WTC11 (cell line): ENCODE results near the gene ZGLP1. TPM values are rescaled to one million over a fixed set of nuclear protein-coding genes. Genes with fewer than 3 reads are reported as not detected.

Source experiments
- ATAC-seq: fragments of 200-7000 bp; cut with Tn5 transposase; 2 replicates; pipeline ENCODE4 v1.10.0; 2021; ENCODE audit warnings: mild to moderate bottlenecking, moderate library complexity
- CTCF ChIA-PET: fragments of 300-600 bp; sonication (Branson Sonifier 250); formaldehyde crosslinking; loops from one replicate; lab custom pipeline; 2021; ENCODE audit warnings: antibody characterized with exemption; lab: Charles Lee
- POLR2A ChIA-PET: fragments of 350-600 bp; sonication (Branson Sonifier 250); formaldehyde crosslinking; loops from one replicate; lab custom pipeline; 2021; ENCODE audit warnings: antibody characterized with exemption; lab: Charles Lee
- DNase-seq: peaks from one replicate; pipeline ENCODE4 v3.0.0; 2021; ENCODE audit warnings: low spot score
- H3K27ac Mint-ChIP-seq: 2 replicates; pipeline ENCODE4 v1.8.0; 2021; ENCODE audit warnings: mixed read lengths
- H3K27me3 Mint-ChIP-seq: 2 replicates; pipeline ENCODE4 v1.8.0; 2021; ENCODE audit warnings: low read depth, mild to moderate bottlenecking, moderate library complexity, mixed read lengths
- H3K36me3 Mint-ChIP-seq: 2 replicates; pipeline ENCODE4 v1.8.0; 2021; ENCODE audit warnings: mixed read lengths
- H3K4me1 Mint-ChIP-seq: 2 replicates; pipeline ENCODE4 v1.8.0; 2022; ENCODE audit warnings: mixed read lengths
- H3K4me3 Mint-ChIP-seq: 2 replicates; pipeline ENCODE4 v1.8.0; 2021; ENCODE audit warnings: mild to moderate bottlenecking, moderate library complexity, mixed read lengths
- H3K9me3 Mint-ChIP-seq: 2 replicates; pipeline ENCODE4 v1.8.0; 2021; ENCODE audit warnings: mixed read lengths
- CBFB ChIP-seq: sonication (generic); formaldehyde crosslinking; IDR thresholded peaks from 2 replicates; pipeline ENCODE4 v1.8.1; 2022; ENCODE audit warnings: mild to moderate bottlenecking, low read depth, missing genetic modification reagents
- ELF4 ChIP-seq: sonication (generic); formaldehyde crosslinking; IDR thresholded peaks from 2 replicates; pipeline ENCODE4 v1.8.1; 2022; ENCODE audit warnings: low read depth, mild to moderate bottlenecking, moderate library complexity, missing genetic modification reagents
- ETV6 ChIP-seq: sonication (generic); formaldehyde crosslinking; IDR thresholded peaks from 2 replicates; pipeline ENCODE4 v1.8.1; 2022; ENCODE audit warnings: mild to moderate bottlenecking, missing genetic modification reagents
- FOXK1 ChIP-seq: sonication (generic); formaldehyde crosslinking; IDR thresholded peaks from 2 replicates; pipeline ENCODE4 v1.8.0; 2022; ENCODE audit warnings: mild to moderate bottlenecking, moderate library complexity, missing genetic modification reagents
- GABPB1 ChIP-seq: sonication (generic); formaldehyde crosslinking; IDR thresholded peaks from 2 replicates; pipeline ENCODE4 v1.8.1; 2023; ENCODE audit warnings: mild to moderate bottlenecking, missing genetic modification reagents
- NR3C1 ChIP-seq: sonication (generic); formaldehyde crosslinking; conservative IDR thresholded peaks from 2 replicates; pipeline ENCODE4 v1.8.1; 2023; ENCODE audit warnings: low read depth, mild to moderate bottlenecking, missing genetic modification reagents
- RORB ChIP-seq: fragments of 250-450 bp; sonication (Bioruptor Pico); IDR thresholded peaks from 2 replicates; pipeline ENCODE4 v1.9.0; 2021; ENCODE audit warnings: mild to moderate bottlenecking
- TCF7 ChIP-seq: sonication (generic); formaldehyde crosslinking; IDR thresholded peaks from 2 replicates; pipeline ENCODE4 v1.8.0; 2022; ENCODE audit warnings: mild to moderate bottlenecking, low read depth, missing genetic modification reagents, moderate library complexity
- ZBTB21 ChIP-seq: sonication (generic); formaldehyde crosslinking; IDR thresholded peaks from 2 replicates; pipeline ENCODE4 v1.8.1; 2023; ENCODE audit warnings: mild to moderate bottlenecking, missing genetic modification reagents, borderline replicate concordance
- ZNF423 ChIP-seq: fragments of 250-450 bp; sonication (Bioruptor Pico); IDR thresholded peaks from 2 replicates; pipeline ENCODE4 v2.1.2; 2022; ENCODE audit warnings: mild to moderate bottlenecking, moderate library complexity
- total RNA-seq: library from RNA; stranded (reverse); gene quantifications from 3 replicates; pipeline ENCODE4 v1.2.3, GENCODE V29; 2021
- TF ChIP-seq, protein P1 (sequence below): fragments of 250-450 bp; sonication (Bioruptor Pico); IDR thresholded peaks from 2 replicates; pipeline ENCODE4 v1.9.0; 2021; ENCODE audit warnings: mild to moderate bottlenecking
- TF ChIP-seq, protein P2 (sequence below): sonication (generic); formaldehyde crosslinking; IDR thresholded peaks from 2 replicates; pipeline ENCODE4 v1.8.1; 2022; ENCODE audit warnings: low read depth, mild to moderate bottlenecking, moderate library complexity, missing genetic modification reagents, borderline replicate concordance
- TF ChIP-seq, protein P3 (sequence below): fragments of 250-450 bp; sonication (Bioruptor Pico); conservative IDR thresholded peaks from 2 replicates; pipeline ENCODE4 v1.9.0; 2021; ENCODE audit warnings: mild to moderate bottlenecking
- TF ChIP-seq, protein P4 (sequence below): fragments of 250-450 bp; sonication (Bioruptor Pico); IDR thresholded peaks from 2 replicates; pipeline ENCODE4 v1.9.0; 2021; ENCODE audit warnings: mild to moderate bottlenecking
- TF ChIP-seq, protein P5 (sequence below): sonication (generic); formaldehyde crosslinking; IDR thresholded peaks from 2 replicates; pipeline ENCODE4 v1.8.0; 2023; ENCODE audit warnings: missing genetic modification reagents
- TF ChIP-seq, protein P6 (sequence below): sonication (generic); formaldehyde crosslinking; IDR thresholded peaks from 2 replicates; pipeline ENCODE4 v1.8.0; 2022; ENCODE audit warnings: mild to moderate bottlenecking, missing genetic modification reagents

The ZGLP1 gene
- total RNA-seq, 1 experiment from 2014 or later: 5.9 TPM

DNA sequence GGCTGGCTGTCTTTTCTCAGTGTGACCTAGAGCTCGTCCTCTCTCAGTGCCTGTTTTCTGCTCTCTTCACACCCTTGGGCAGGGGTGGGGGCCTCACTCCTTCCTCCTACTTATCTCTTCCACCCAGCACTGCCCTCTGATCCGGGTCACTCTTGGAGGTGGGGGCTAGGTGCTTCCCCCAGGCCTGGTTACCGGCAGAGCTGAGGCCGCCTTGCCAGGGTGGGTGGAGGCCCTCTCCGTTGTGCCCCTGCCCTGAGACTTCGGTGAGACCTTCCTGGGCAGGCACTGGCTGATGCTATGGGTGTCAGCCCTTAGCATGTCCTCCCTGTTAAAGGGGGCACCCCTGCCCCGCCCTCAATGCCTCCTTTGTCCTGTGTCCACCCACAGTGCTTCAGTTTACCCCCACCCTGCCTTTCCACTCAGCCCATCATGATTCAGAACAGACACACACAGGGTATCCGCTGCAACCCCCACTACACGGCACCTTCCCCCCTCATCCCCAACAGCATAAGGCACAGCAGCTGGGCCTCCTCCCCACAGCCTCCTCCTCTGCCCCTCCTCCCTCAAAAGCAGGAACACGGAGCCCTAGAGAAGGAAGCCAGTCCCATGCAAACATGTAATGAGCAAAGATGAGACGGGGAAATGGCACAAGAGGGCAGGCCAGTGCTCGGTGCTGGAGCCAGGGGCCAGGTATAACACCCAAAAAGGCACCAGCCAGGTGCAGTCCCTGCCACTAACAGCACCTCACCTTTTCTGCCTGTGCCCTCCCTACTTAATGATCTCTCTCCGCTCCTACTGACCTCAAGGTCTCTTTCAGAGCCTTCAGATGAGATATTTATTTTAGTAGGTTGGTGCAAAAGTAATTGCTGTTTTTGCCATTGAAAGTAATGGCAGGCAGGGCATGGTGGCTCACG lies 9.8 kb downstream of the ZGLP1 start:
- no peaks in the 10 kb centered on the region for H3K9me3 Mint-ChIP-seq
- peaks cover 54% of the 10 kb centered on the region for H3K27me3 Mint-ChIP-seq
- H3K4me3 Mint-ChIP-seq: no peak overlapping the region
- POLR2A ChIA-PET: no interaction called here
- peaks cover 6% of the 10 kb centered on the region for H3K4me1 Mint-ChIP-seq
- CTCF ChIA-PET: interaction anchor here (1.3 to 1.5 kb wide), 2 partner anchors 41 to 89 kb away, joined by 6 to 9 read pairs; no protein-coding TSS in a partner anchor
- TF ChIP-seq ELF4 (no peak), GABPB1 (CRISPR knock-in tag) (no peak), NR3C1 (CRISPR knock-in tag) (no peak), FOXK1 (CRISPR knock-in tag) (no peak), RORB (CRISPR knock-in tag) (no peak), ZNF423 (no peak), CBFB (no peak), ETV6 (no peak), TCF7 (CRISPR knock-in tag) (no peak), ZBTB21 (no peak)
- TF ChIP-seq, protein P1, sequence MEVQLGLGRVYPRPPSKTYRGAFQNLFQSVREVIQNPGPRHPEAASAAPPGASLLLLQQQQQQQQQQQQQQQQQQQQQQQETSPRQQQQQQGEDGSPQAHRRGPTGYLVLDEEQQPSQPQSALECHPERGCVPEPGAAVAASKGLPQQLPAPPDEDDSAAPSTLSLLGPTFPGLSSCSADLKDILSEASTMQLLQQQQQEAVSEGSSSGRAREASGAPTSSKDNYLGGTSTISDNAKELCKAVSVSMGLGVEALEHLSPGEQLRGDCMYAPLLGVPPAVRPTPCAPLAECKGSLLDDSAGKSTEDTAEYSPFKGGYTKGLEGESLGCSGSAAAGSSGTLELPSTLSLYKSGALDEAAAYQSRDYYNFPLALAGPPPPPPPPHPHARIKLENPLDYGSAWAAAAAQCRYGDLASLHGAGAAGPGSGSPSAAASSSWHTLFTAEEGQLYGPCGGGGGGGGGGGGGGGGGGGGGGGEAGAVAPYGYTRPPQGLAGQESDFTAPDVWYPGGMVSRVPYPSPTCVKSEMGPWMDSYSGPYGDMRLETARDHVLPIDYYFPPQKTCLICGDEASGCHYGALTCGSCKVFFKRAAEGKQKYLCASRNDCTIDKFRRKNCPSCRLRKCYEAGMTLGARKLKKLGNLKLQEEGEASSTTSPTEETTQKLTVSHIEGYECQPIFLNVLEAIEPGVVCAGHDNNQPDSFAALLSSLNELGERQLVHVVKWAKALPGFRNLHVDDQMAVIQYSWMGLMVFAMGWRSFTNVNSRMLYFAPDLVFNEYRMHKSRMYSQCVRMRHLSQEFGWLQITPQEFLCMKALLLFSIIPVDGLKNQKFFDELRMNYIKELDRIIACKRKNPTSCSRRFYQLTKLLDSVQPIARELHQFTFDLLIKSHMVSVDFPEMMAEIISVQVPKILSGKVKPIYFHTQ (CRISPR knock-in tag): no peak
- TF ChIP-seq, protein P2, sequence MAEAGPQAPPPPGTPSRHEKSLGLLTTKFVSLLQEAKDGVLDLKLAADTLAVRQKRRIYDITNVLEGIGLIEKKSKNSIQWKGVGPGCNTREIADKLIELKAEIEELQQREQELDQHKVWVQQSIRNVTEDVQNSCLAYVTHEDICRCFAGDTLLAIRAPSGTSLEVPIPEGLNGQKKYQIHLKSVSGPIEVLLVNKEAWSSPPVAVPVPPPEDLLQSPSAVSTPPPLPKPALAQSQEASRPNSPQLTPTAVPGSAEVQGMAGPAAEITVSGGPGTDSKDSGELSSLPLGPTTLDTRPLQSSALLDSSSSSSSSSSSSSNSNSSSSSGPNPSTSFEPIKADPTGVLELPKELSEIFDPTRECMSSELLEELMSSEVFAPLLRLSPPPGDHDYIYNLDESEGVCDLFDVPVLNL (CRISPR knock-in tag): no peak
- TF ChIP-seq, protein P3, sequence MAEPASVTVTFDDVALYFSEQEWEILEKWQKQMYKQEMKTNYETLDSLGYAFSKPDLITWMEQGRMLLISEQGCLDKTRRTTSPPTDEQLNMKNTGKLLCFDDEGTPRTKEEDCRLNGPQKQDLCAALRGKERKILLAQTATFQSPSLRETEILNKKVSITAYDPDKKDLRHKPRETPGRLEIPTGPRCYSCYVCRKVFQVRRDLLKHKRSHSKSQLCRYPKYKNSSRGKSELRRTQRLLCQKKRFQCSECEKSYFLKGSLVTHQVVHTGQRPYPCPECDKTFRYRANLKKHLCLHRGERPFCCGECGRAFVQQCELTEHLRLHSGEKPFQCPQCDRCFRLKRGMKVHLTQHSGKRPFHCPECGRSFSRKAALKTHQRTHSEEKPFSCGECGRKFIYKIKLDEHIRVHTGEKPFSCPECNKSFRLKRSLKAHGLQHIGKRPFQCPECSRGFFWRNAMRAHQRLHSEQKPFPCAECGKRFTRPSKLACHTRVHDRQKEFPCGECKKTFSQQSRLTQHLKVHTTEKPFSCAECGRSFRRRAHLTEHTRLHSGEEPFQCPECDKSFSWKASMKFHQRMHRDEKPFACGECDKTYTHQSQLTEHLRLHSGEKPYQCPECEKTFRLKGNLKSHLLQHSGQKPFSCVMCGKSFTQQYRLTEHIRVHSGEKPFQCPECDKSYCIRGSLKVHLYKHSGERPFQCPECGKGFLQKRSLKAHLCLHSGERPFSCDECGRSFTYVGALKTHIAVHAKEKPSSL (CRISPR knock-in tag): no peak
- TF ChIP-seq, protein P4, sequence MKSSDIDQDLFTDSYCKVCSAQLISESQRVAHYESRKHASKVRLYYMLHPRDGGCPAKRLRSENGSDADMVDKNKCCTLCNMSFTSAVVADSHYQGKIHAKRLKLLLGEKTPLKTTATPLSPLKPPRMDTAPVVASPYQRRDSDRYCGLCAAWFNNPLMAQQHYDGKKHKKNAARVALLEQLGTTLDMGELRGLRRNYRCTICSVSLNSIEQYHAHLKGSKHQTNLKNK (CRISPR knock-in tag): no peak
- TF ChIP-seq, protein P5, sequence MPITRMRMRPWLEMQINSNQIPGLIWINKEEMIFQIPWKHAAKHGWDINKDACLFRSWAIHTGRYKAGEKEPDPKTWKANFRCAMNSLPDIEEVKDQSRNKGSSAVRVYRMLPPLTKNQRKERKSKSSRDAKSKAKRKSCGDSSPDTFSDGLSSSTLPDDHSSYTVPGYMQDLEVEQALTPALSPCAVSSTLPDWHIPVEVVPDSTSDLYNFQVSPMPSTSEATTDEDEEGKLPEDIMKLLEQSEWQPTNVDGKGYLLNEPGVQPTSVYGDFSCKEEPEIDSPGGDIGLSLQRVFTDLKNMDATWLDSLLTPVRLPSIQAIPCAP (CRISPR knock-in tag): no peak
- TF ChIP-seq, protein P6, sequence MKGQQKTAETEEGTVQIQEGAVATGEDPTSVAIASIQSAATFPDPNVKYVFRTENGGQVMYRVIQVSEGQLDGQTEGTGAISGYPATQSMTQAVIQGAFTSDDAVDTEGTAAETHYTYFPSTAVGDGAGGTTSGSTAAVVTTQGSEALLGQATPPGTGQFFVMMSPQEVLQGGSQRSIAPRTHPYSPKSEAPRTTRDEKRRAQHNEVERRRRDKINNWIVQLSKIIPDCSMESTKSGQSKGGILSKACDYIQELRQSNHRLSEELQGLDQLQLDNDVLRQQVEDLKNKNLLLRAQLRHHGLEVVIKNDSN (CRISPR knock-in tag): no peak
- H3K27ac Mint-ChIP-seq: no peak overlapping the region
- DNase-seq (no peak), ATAC-seq (no peak)
- no peaks in the 10 kb centered on the region for H3K36me3 Mint-ChIP-seq
